MM.1S (cell line): ENCODE measurements around the gene NANOGP8.

Experiments used
- EZH2phosphoT487 ChIP-seq: fragments of 300-600 bp; sonication (generic); IDR thresholded peaks from 2 replicates; pipeline ENCODE4 v1.6.1; 2018; ENCODE audit warnings: antibody characterized with exemption, low read length
- TF ChIP-seq, protein P1 (sequence below): fragments of 300-600 bp; sonication (generic); IDR thresholded peaks from 2 replicates; pipeline ENCODE4 v1.5.1; 2016; ENCODE audit warnings: antibody characterized with exemption, low read length, mixed read lengths

GRCh38 chr15:35078221-35078915 lies 6.7 kb downstream of the NANOGP8 start:
- TF ChIP-seq, protein P1, sequence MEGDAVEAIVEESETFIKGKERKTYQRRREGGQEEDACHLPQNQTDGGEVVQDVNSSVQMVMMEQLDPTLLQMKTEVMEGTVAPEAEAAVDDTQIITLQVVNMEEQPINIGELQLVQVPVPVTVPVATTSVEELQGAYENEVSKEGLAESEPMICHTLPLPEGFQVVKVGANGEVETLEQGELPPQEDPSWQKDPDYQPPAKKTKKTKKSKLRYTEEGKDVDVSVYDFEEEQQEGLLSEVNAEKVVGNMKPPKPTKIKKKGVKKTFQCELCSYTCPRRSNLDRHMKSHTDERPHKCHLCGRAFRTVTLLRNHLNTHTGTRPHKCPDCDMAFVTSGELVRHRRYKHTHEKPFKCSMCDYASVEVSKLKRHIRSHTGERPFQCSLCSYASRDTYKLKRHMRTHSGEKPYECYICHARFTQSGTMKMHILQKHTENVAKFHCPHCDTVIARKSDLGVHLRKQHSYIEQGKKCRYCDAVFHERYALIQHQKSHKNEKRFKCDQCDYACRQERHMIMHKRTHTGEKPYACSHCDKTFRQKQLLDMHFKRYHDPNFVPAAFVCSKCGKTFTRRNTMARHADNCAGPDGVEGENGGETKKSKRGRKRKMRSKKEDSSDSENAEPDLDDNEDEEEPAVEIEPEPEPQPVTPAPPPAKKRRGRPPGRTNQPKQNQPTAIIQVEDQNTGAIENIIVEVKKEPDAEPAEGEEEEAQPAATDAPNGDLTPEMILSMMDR: peak; percentile 82
- no peak for TF ChIP-seq EZH2phosphoT487
